SK-N-SH treated with all-trans-retinoic acid at 6 μM for 48 hours (cell line): ENCODE data around the gene IGSF9.

ENCODE experiments used
- ATAC-seq: fragments of 200-7000 bp; cut with Tn5 transposase; 3 replicates; pipeline ENCODE4 v1.9.1; 2020; ENCODE audit warnings: mild to moderate bottlenecking, moderate library complexity
- ARNTL ChIP-seq: fragments of 450-650 bp; formaldehyde crosslinking; IDR thresholded peaks from 2 replicates; pipeline ENCODE4 v1.5.0; 2020; ENCODE audit warnings: low read depth, mild to moderate bottlenecking, moderate library complexity, borderline replicate concordance
- ESRRG ChIP-seq: fragments of 250-450 bp; sonication (Bioruptor Pico); IDR thresholded peaks from 2 replicates; pipeline ENCODE4 v1.6.1; 2021; ENCODE audit warnings: mild to moderate bottlenecking
- ISL1 ChIP-seq: fragments of 250-450 bp; sonication (Bioruptor Pico); IDR thresholded peaks from 2 replicates; pipeline ENCODE4 v2.1.2; 2022; ENCODE audit warnings: mild to moderate bottlenecking, moderate library complexity
- PPARA ChIP-seq: fragments of 250-450 bp; sonication (Bioruptor Pico); IDR thresholded peaks from 2 replicates; pipeline ENCODE4 v1.5.0; 2020; ENCODE audit warnings: mild to moderate bottlenecking, borderline replicate concordance
- RARB ChIP-seq: fragments of 250-450 bp; sonication (Bioruptor Pico); IDR thresholded peaks from 2 replicates; pipeline ENCODE4 v1.8.0; 2021; ENCODE audit warnings: mild to moderate bottlenecking, moderate library complexity
- SNAI2 ChIP-seq: fragments of 250-450 bp; sonication (Bioruptor Pico); IDR thresholded peaks from 2 replicates; pipeline ENCODE4 v1.5.0; 2020; ENCODE audit warnings: mild to moderate bottlenecking, moderate library complexity
- TCF4 ChIP-seq: fragments of 250-450 bp; sonication (Bioruptor Pico); IDR thresholded peaks from 2 replicates; pipeline ENCODE4 v1.8.0; 2021; ENCODE audit warnings: mild to moderate bottlenecking, moderate library complexity, borderline replicate concordance
- TOX ChIP-seq: fragments of 250-450 bp; sonication (Bioruptor Pico); IDR thresholded peaks from 2 replicates; pipeline ENCODE4 v1.8.0; 2021; ENCODE audit warnings: mild to moderate bottlenecking, moderate library complexity, borderline replicate concordance
- TSHZ2 ChIP-seq: fragments of 250-450 bp; sonication (Bioruptor Pico); IDR thresholded peaks from 2 replicates; pipeline ENCODE4 v1.5.0; 2020; ENCODE audit warnings: mild to moderate bottlenecking, moderate library complexity
- ZC3H10 ChIP-seq: fragments of 250-450 bp; sonication (Bioruptor Pico); IDR thresholded peaks from 2 replicates; pipeline ENCODE4 v1.5.1; 2021; ENCODE audit warnings: mild to moderate bottlenecking, moderate library complexity
- ZFP30 ChIP-seq: fragments of 450-650 bp; formaldehyde crosslinking; IDR thresholded peaks from 2 replicates; pipeline ENCODE4 v1.5.0; 2022; ENCODE audit warnings: mild to moderate bottlenecking, moderate library complexity
- ZNF565 ChIP-seq: fragments of 450-650 bp; formaldehyde crosslinking; conservative IDR thresholded peaks from 2 replicates; pipeline ENCODE4 v1.5.0; 2020; ENCODE audit warnings: low read depth, mild to moderate bottlenecking, moderate library complexity
- ZNF70 ChIP-seq: fragments of 450-650 bp; formaldehyde crosslinking; IDR thresholded peaks from 2 replicates; pipeline ENCODE4 v1.5.0; 2020; ENCODE audit warnings: mild to moderate bottlenecking, moderate library complexity
- TF ChIP-seq, protein P1 (sequence below): fragments of 250-450 bp; sonication (Bioruptor Pico); IDR thresholded peaks from 2 replicates; pipeline ENCODE4 v1.5.1; 2021; ENCODE audit warnings: mild to moderate bottlenecking, moderate library complexity
- TF ChIP-seq, protein P2 (sequence below): fragments of 250-450 bp; sonication (Bioruptor Pico); IDR thresholded peaks from 2 replicates; pipeline ENCODE4 v1.8.0; 2021; ENCODE audit warnings: low read depth, mild to moderate bottlenecking, moderate library complexity, borderline replicate concordance
- TF ChIP-seq, protein P3 (sequence below): fragments of 250-450 bp; sonication (Bioruptor Pico); IDR thresholded peaks from 2 replicates; pipeline ENCODE4 v1.8.0; 2020; ENCODE audit warnings: mild to moderate bottlenecking, moderate library complexity, borderline replicate concordance

IGSF9 gene

GRCh38 chr1:159983681-159984080 lies 38.3 kb upstream of the IGSF9 start:
- no peak for TF ChIP-seq ZFP30 (CRISPR knock-in tag)
- TF ChIP-seq TCF4 (CRISPR knock-in tag) = no peak
- TF ChIP-seq, protein P1, sequence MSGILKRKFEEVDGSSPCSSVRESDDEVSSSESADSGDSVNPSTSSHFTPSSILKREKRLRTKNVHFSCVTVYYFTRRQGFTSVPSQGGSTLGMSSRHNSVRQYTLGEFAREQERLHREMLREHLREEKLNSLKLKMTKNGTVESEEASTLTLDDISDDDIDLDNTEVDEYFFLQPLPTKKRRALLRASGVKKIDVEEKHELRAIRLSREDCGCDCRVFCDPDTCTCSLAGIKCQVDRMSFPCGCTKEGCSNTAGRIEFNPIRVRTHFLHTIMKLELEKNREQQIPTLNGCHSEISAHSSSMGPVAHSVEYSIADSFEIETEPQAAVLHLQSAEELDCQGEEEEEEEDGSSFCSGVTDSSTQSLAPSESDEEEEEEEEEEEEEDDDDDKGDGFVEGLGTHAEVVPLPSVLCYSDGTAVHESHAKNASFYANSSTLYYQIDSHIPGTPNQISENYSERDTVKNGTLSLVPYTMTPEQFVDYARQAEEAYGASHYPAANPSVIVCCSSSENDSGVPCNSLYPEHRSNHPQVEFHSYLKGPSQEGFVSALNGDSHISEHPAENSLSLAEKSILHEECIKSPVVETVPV (CRISPR knock-in tag) = no peak
- no peak for TF ChIP-seq ZNF565 (CRISPR knock-in tag)
- no peak for TF ChIP-seq TOX (CRISPR knock-in tag)
- ATAC-seq = no peak

DNA sequence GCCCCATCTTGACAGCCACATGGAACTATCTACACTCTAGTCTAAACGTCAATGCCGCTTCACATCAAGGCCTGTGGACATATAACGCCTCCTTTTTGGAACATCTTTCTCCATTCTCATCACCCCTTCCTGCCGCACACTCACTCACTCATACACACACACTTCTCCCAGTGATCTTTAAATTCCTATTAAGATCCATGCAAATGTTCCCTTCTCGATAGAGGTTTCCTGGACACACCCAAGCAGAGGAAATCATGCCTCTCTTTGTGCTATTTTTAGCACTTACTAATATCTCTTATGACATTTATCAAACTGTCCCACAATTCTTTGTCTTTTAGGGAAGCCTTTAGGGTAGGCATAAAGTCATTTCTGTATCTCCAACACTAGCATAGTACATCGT lies 36.9 kb upstream of the IGSF9 start:
- TF ChIP-seq ZNF70 (CRISPR knock-in tag) (no peak), ZNF565 (CRISPR knock-in tag) (no peak), RARB (CRISPR knock-in tag) (no peak), PPARA (no peak), TOX (CRISPR knock-in tag) (no peak), ESRRG (CRISPR knock-in tag) (no peak), TSHZ2 (no peak), TCF4 (CRISPR knock-in tag) (no peak), ARNTL (no peak), ZFP30 (CRISPR knock-in tag) (no peak)
- TF ChIP-seq, protein P2, sequence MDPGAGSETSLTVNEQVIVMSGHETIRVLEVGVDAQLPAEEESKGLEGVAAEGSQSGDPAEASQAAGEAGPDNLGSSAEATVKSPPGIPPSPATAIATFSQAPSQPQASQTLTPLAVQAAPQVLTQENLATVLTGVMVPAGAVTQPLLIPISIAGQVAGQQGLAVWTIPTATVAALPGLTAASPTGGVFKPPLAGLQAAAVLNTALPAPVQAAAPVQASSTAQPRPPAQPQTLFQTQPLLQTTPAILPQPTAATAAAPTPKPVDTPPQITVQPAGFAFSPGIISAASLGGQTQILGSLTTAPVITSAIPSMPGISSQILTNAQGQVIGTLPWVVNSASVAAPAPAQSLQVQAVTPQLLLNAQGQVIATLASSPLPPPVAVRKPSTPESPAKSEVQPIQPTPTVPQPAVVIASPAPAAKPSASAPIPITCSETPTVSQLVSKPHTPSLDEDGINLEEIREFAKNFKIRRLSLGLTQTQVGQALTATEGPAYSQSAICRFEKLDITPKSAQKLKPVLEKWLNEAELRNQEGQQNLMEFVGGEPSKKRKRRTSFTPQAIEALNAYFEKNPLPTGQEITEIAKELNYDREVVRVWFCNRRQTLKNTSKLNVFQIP = no peak
- TF ChIP-seq, protein P3, sequence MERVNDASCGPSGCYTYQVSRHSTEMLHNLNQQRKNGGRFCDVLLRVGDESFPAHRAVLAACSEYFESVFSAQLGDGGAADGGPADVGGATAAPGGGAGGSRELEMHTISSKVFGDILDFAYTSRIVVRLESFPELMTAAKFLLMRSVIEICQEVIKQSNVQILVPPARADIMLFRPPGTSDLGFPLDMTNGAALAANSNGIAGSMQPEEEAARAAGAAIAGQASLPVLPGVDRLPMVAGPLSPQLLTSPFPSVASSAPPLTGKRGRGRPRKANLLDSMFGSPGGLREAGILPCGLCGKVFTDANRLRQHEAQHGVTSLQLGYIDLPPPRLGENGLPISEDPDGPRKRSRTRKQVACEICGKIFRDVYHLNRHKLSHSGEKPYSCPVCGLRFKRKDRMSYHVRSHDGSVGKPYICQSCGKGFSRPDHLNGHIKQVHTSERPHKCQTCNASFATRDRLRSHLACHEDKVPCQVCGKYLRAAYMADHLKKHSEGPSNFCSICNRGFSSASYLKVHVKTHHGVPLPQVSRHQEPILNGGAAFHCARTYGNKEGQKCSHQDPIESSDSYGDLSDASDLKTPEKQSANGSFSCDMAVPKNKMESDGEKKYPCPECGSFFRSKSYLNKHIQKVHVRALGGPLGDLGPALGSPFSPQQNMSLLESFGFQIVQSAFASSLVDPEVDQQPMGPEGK = no peak
- ATAC-seq = no peak

GRCh38 chr1:159981351-159982055 lies 36.1 kb upstream of the IGSF9 start:
- TF ChIP-seq, protein P1 (CRISPR knock-in tag) = no peak
- no peak for TF ChIP-seq SNAI2
- no peak for TF ChIP-seq ESRRG (CRISPR knock-in tag)
- no peak for TF ChIP-seq ZNF565 (CRISPR knock-in tag)
- TF ChIP-seq ZC3H10 (CRISPR knock-in tag) = no peak
- no peak for TF ChIP-seq ZFP30 (CRISPR knock-in tag)
- TF ChIP-seq, protein P3 = no peak
- TF ChIP-seq, protein P2 = no peak
- TF ChIP-seq ARNTL = no peak
- no peak for TF ChIP-seq ISL1 (CRISPR knock-in tag)
- ATAC-seq = no peak
